GM20000 (cell line): ENCODE measurements around the gene AAGAB.
"Not testable (repeated sequence)": the region's sequence is repeated elsewhere in the genome, so short reads cannot be mapped to it uniquely, and the experiment has no call there.

Source experiments
- DNase-seq: peaks from one replicate; pipeline ENCODE4 v3.0.0; 2012; ENCODE audit warnings: low spot score
- CTCF ChIP-seq: IDR thresholded peaks from 2 replicates; pipeline ENCODE4 v1.5.1; 2012; ENCODE audit warnings: mild to moderate bottlenecking, control low read depth; ENCODE audit errors: extremely low read depth, missing control alignments

Gene AAGAB

GRCh38 chr15:67161881-67162280 lies 92.6 kb downstream of the AAGAB start:
- no peak for TF ChIP-seq CTCF
- no peak for DNase-seq

GRCh38 chr15:67161412-67161811 lies 93.0 kb downstream of the AAGAB start:
- no peak for TF ChIP-seq CTCF
- DNase-seq, result no peak

- no peak for DNase-seq
- no peak for TF ChIP-seq CTCF
Observed at GRCh38 chr15:67158367-67158766, 96.1 kb downstream of the AAGAB start.

- DNase-seq, result no peak
- no peak for TF ChIP-seq CTCF
Observed at GRCh38 chr15:67157521-67158252, 96.8 kb downstream of the AAGAB start.

- DNase-seq, result no peak
- no peak for TF ChIP-seq CTCF
Observed at GRCh38 chr15:67156834-67157233, 97.6 kb downstream of the AAGAB start.

- DNase-seq, result no peak
- no peak for TF ChIP-seq CTCF
Observed at GRCh38 chr15:67156426-67156825, 98.0 kb downstream of the AAGAB start.

GRCh38 chr15:67154249-67154648 lies 100.2 kb downstream of the AAGAB start:
- TF ChIP-seq CTCF, result no peak
- no peak for DNase-seq

- DNase-seq, result not testable (repeated sequence)
Observed at GRCh38 chr15:67153044-67153443, 101.4 kb downstream of the AAGAB start.
